Subcutaneous abdominal adipose tissue (tissue), 5 donors: ENCODE data around the gene RACGAP1.

ENCODE experiments used
- H3K27ac ChIP-seq: one replicate; pipeline ENCODE4 v1.7.0; 2013; ENCODE audit warnings: low read depth, mild to moderate bottlenecking, inconsistent platforms, low read length, moderate library complexity
- H3K27me3 ChIP-seq, 5 donors: one replicate each; pipeline ENCODE4 v1.7.0; 2013; ENCODE audit warnings: low read length in 5 of 5, inconsistent platforms in 1 of 5; ENCODE audit not compliant: control insufficient read depth in 5 of 5, insufficient read depth in 4 of 5
- H3K36me3 ChIP-seq, 5 donors: one replicate each; pipeline ENCODE4 v1.7.0; 2013; ENCODE audit warnings: low read length in 5 of 5; ENCODE audit not compliant: control insufficient read depth in 5 of 5, insufficient read depth in 5 of 5
- H3K4me1 ChIP-seq, 5 donors: one replicate each; pipeline ENCODE4 v1.7.0; 2013; ENCODE audit warnings: low read length in 5 of 5, mild to moderate bottlenecking in 3 of 5, moderate library complexity in 1 of 5; ENCODE audit not compliant: control insufficient read depth in 5 of 5, insufficient read depth in 5 of 5
- H3K4me3 ChIP-seq, 5 donors: one replicate each; pipeline ENCODE4 v1.7.0; 2013; ENCODE audit warnings: low read length in 5 of 5, low read depth in 1 of 5
- H3K9ac ChIP-seq, 5 donors: one replicate each; pipeline ENCODE4 v1.7.0; 2013; ENCODE audit warnings: low read length in 5 of 5, mild to moderate bottlenecking in 4 of 5, moderate library complexity in 3 of 5
- H3K9me3 ChIP-seq, 5 donors: one replicate each; pipeline ENCODE4 v1.7.0; 2013; ENCODE audit warnings: low read length in 5 of 5; ENCODE audit not compliant: control insufficient read depth in 5 of 5
- donor health status: healthy.
- donor health status: healthy.
- donor health status: healthy.
- donor health status: healthy.
- donor health status: healthy.

The RACGAP1 gene

GRCh38 chr12:49973361-49973830 is 51.9 kb downstream of the RACGAP1 start:
- H3K9me3 ChIP-seq, result no peaks in the 10 kb centered on the region
- no peak overlapping the region for H3K4me3 ChIP-seq
- peaks cover 0 to 17% (median 5%) of the 10 kb centered on the region in 5 donors for H3K27me3 ChIP-seq
- peaks cover 2 to 27% (median 12%) of the 10 kb centered on the region in 5 donors for H3K4me1 ChIP-seq
- H3K27ac ChIP-seq, result no peak overlapping the region
- H3K36me3 ChIP-seq, result no peaks in the 10 kb centered on the region
- no peak overlapping the region for H3K9ac ChIP-seq

- Histone ChIP-seq H3K27me3 (peaks cover 0 to 20% (median 5%) of the 10 kb centered on the region in 5 donors), H3K9me3 (no peaks in the 10 kb centered on the region), H3K27ac (no peak within 1 kb of the TSS), H3K9ac (no peak within 1 kb of the TSS), H3K36me3 (no peaks in the 10 kb centered on the region), H3K4me1 (peaks cover 2 to 29% (median 12%) of the 10 kb centered on the region in 5 donors), H3K4me3 (no peak within 1 kb of the TSS)
Measured at GRCh38 chr12:49972641-49973360, 52.5 kb downstream of the RACGAP1 start, which contains the start of gene AQP6. Gene AQP6, plus strand, starts transcription at chr12:49972947. Its CDS starts 227 bp downstream, at chr12:49973174.

DNA sequence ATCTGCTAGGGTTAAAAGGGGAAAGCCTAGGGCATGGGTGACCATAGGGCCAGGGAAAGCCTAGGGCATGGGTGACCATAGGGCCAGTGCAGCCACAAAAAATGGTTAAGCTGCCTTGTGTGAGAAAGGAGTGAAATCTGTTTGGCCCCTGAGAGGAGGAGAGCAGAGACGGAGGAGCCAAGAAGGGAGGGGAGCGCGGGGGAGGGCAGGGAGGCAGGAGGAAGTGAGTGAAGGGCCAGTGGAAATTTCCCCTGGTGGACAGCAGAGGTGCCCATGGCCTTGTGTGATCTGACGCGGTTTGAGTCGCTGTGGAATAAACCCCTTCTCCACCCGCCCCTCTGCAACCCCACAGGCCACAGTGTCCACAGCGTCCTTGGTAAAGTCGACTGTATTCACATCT is 53.2 kb downstream of the RACGAP1 start:
- H3K27ac ChIP-seq, result no peak overlapping the region
- H3K4me3 ChIP-seq, result no peak overlapping the region
- no peak overlapping the region for H3K9ac ChIP-seq
- H3K4me1 ChIP-seq, result peaks cover 2 to 36% (median 19%) of the 10 kb centered on the region in 5 donors
- peaks cover 0 to 22% (median 5%) of the 10 kb centered on the region in 5 donors for H3K27me3 ChIP-seq
- H3K36me3 ChIP-seq, result no peaks in the 10 kb centered on the region
- H3K9me3 ChIP-seq, result no peaks in the 10 kb centered on the region

DNA sequence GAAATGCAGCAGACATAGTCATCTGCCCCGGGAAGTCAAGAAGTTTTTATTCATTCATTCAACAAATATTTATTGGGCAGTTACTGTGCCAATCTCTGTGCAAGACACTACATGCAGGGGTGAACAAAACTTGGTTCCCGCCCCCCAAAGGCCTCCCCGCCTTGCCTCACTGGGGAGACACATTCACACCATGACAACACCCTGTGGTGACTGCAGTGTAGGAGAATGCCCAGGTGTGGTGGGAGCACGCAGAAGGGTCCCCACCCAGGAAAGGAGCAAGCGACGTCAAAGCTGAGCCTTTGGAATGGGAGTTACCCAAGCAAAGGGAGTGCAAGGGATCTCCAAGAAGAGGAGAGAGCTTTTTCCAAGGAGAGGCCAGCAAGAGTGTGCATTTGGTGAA is 54.2 kb downstream of the RACGAP1 start:
- Histone ChIP-seq H3K36me3 (no peaks in the 10 kb centered on the region), H3K9ac (no peak overlapping the region), H3K27me3 (peaks cover 0 to 25% (median 5%) of the 10 kb centered on the region in 5 donors), H3K4me3 (no peak overlapping the region), H3K9me3 (no peaks in the 10 kb centered on the region), H3K4me1 (peaks cover 2 to 38% (median 21%) of the 10 kb centered on the region in 5 donors), H3K27ac (no peak overlapping the region)

DNA sequence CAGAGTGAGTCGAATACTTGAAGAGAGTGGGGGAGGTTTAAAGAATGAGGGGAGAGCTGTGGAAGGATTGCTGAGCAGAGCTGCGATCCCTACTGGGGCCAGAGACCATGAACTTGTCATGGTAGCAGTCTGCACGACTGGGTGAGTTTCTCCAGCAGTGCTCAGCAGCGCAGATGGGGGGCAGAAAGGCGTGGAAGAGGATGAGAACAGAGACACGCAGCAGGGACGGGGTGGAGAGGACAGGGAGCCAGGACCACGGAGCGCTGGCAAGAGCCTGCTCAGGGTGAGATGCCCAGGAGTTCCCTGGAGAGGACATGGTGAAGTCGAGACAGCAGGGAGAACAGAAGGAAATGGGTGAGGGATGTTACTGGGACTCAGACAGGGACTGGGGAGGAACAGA is 54.6 kb downstream of the RACGAP1 start:
- no peak overlapping the region for H3K4me3 ChIP-seq
- no peaks in the 10 kb centered on the region for H3K36me3 ChIP-seq
- H3K9ac ChIP-seq, result no peak overlapping the region
- no peaks in the 10 kb centered on the region for H3K9me3 ChIP-seq
- H3K27ac ChIP-seq, result no peak overlapping the region
- peaks cover 0 to 25% (median 4%) of the 10 kb centered on the region in 5 donors for H3K27me3 ChIP-seq
- peaks cover 2 to 38% (median 21%) of the 10 kb centered on the region in 5 donors for H3K4me1 ChIP-seq

- Histone ChIP-seq H3K9ac (no peak overlapping the region), H3K36me3 (no peaks in the 10 kb centered on the region), H3K27me3 (peaks cover 0 to 25% (median 6%) of the 10 kb centered on the region in 5 donors), H3K9me3 (no peaks in the 10 kb centered on the region), H3K4me1 (peaks cover 0 to 34% (median 18%) of the 10 kb centered on the region in 5 donors), H3K27ac (no peak overlapping the region), H3K4me3 (no peak overlapping the region)
Measured at GRCh38 chr12:49969651-49970429, 55.5 kb downstream of the RACGAP1 start.

DNA sequence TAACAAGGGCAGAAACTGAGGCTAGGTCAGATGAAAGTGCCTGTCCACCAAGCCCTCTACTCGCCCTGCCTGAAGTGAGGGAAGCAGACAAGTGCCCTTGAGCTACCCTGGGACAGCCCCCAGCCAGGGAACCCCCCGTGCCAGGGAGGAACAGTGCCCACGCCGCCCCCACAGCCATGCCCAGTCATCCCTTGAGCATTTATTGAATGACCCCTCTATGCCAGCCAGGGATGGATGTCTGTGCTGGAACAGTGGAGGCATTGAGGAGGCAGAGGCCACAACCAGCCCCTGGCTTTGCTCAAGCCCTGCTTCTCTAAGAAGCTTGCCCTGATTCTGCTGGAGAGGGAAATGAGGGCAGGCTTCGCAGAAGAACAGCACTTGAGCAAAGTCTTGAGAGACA is 56.3 kb downstream of the RACGAP1 start:
- no peak overlapping the region for H3K4me3 ChIP-seq
- H3K9me3 ChIP-seq, result no peaks in the 10 kb centered on the region
- H3K27me3 ChIP-seq, result peaks cover 2 to 25% (median 7%) of the 10 kb centered on the region in 5 donors
- peaks cover 0 to 25% (median 11%) of the 10 kb centered on the region in 5 donors for H3K4me1 ChIP-seq
- no peak overlapping the region for H3K27ac ChIP-seq
- no peaks in the 10 kb centered on the region for H3K36me3 ChIP-seq
- H3K9ac ChIP-seq, result no peak overlapping the region

DNA sequence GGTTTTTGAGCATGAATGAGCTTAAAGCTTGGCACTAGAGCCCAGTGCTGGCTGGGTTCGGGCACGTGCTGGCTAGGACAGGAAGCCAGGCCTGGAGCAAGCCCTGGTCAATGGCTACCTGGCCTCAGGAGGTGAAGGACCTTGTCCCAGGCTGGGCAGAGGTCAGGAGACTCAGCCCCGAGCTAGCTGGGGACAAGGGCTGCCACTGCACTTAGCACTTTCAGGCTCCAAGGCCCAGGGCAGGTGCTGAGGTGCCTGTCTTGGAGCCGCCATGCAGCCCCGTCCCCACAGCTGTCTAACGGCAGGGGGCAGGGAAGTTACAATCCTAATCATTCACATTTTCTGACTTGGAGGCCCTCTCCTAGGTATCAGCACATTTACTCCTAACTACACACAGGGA is 56.8 kb downstream of the RACGAP1 start:
- Histone ChIP-seq H3K27ac (no peak overlapping the region), H3K4me1 (peaks cover 0 to 24% (median 10%) of the 10 kb centered on the region in 5 donors)

GRCh38 chr12:49967777-49968250 is 57.5 kb downstream of the RACGAP1 start:
- Histone ChIP-seq H3K27me3 (peaks cover 4 to 31% (median 7%) of the 10 kb centered on the region in 5 donors), H3K36me3 (no peaks in the 10 kb centered on the region), H3K4me1 (peaks cover 0 to 24% (median 10%) of the 10 kb centered on the region in 5 donors), H3K4me3 (peak overlapping the region in 4 of 5 donors; percentile 35 to 66 (median 42)), H3K27ac (no peak overlapping the region), H3K9ac (no peak overlapping the region), H3K9me3 (no peaks in the 10 kb centered on the region)

More for the DNA sequence above, 56.8 kb downstream of the RACGAP1 start:
- Histone ChIP-seq H3K9ac (no peak overlapping the region), H3K27me3 (peaks cover 2 to 25% (median 7%) of the 10 kb centered on the region in 5 donors), H3K36me3 (no peaks in the 10 kb centered on the region), H3K4me3 (no peak overlapping the region), H3K9me3 (no peaks in the 10 kb centered on the region)
